A673 (cell line): Measurements from ENCODE around the gene RUNX2. TPM values are rescaled to one million over a fixed set of nuclear protein-coding genes. Genes with fewer than 3 reads are reported as not detected.

Experiments
- BruUV-seq: library from RNA; stranded (reverse); fragments of 400-500 nt; replicated peaks from 2 replicates; lab custom pipeline; 2021; lab: Mats Ljungman, UMichigan
- CTCF ChIA-PET: fragments of 300-600 bp; sonication (Branson Sonifier 250); formaldehyde crosslinking; loops from one replicate; lab custom pipeline; 2022; ENCODE audit warnings: antibody characterized with exemption; lab: Charles Lee
- POLR2A ChIA-PET: fragments of 300-600 bp; sonication (Branson Sonifier 250); formaldehyde crosslinking; loops from one replicate; lab custom pipeline; 2022; ENCODE audit warnings: antibody characterized with exemption; ENCODE audit not compliant: low non-redundant PET; lab: Charles Lee
- DNase-seq: peaks from one replicate; pipeline ENCODE4 v3.0.0-alpha.2; 2015; ENCODE audit warnings: low spot score
- H3K27ac ChIP-seq: fragments of 200-600 bp; sonication (generic); 2 replicates; pipeline ENCODE4 v1.5.1; 2016; ENCODE audit warnings: mixed run types, low read depth, mild to moderate bottlenecking, mixed read lengths, antibody characterized with exemption, low read length; ENCODE audit not compliant: poor library complexity, severe bottlenecking
- H3K27me3 ChIP-seq: fragments of 200-600 bp; sonication (generic); replicated peaks from 2 replicates; pipeline ENCODE4 v1.6.1; 2017; ENCODE audit warnings: mixed run types, low read depth, mild to moderate bottlenecking, mixed read lengths, antibody characterized with exemption, low read length; ENCODE audit not compliant: insufficient read depth, poor library complexity
- H3K36me3 ChIP-seq: fragments of 200-600 bp; sonication (generic); 2 replicates; pipeline ENCODE4 v1.6.1; 2016; ENCODE audit warnings: mixed run types, mild to moderate bottlenecking, mixed read lengths, antibody characterized with exemption, low read length; ENCODE audit not compliant: insufficient read depth, poor library complexity, severe bottlenecking
- H3K4me1 ChIP-seq: fragments of 200-600 bp; sonication (generic); 2 replicates; pipeline ENCODE4 v1.6.1; 2017; ENCODE audit warnings: mixed run types, mild to moderate bottlenecking, mixed read lengths, antibody characterized with exemption, low read length; ENCODE audit not compliant: insufficient read depth, poor library complexity, severe bottlenecking
- H3K4me3 ChIP-seq: fragments of 200-600 bp; sonication (generic); 2 replicates; pipeline ENCODE4 v1.5.1; 2016; ENCODE audit warnings: low read depth, mixed run types, mild to moderate bottlenecking, mixed read lengths, low read length; ENCODE audit not compliant: poor library complexity, severe bottlenecking
- H3K9me3 ChIP-seq: fragments of 200-600 bp; sonication (generic); 2 replicates; pipeline ENCODE4 v1.6.1; 2016; ENCODE audit warnings: mixed run types, low read depth, mild to moderate bottlenecking, mixed read lengths, antibody characterized with exemption, low read length; ENCODE audit not compliant: poor library complexity, severe bottlenecking
- EZH2 ChIP-seq: fragments of 200-600 bp; sonication (generic); IDR thresholded peaks from 2 replicates; pipeline ENCODE4 v1.6.1; 2017; ENCODE audit warnings: borderline replicate concordance, low read depth, mild to moderate bottlenecking, mixed read lengths, antibody characterized with exemption, low read length; ENCODE audit not compliant: poor library complexity, severe bottlenecking
- intact Hi-C: fragments of 100-400 bp; cut with micrococcal nuclease; formaldehyde crosslinking; loops from one replicate; pipeline ENCODE4 v1.10.0; 2022; ENCODE audit not compliant: unreplicated experiment
- total RNA-seq: library from RNA; stranded (reverse); gene quantifications from 2 replicates; pipeline ENCODE4 v1.2.3, GENCODE V29; 2021
- TF ChIP-seq, protein P1 (sequence below): fragments of 300-800, 200-600 bp; sonication (generic); conservative IDR thresholded peaks from 2 replicates; pipeline ENCODE4 v1.5.1; 2017; ENCODE audit warnings: low read depth, mild to moderate bottlenecking, antibody characterized with exemption, low read length, moderate library complexity, mixed read lengths

The RUNX2 gene
- total RNA-seq, 1 experiment from 2014 or later = 4.9 TPM

- CTCF ChIA-PET = no interaction called here
- BruUV-seq = no TSS peak
- POLR2A ChIA-PET = no interaction called here
These were observed 376.1 kb downstream of the RUNX2 start for GRCh38 chr6:45704056-45704800.

GRCh38 chr6:45705137-45705855 is 377.2 kb downstream of the RUNX2 start:
- no peak for DNase-seq
- Histone ChIP-seq H3K27me3 (no peaks in the 10 kb centered on the region), H3K4me1 (no peaks in the 10 kb centered on the region), H3K27ac (no peak overlapping the region), H3K4me3 (no peak overlapping the region), H3K9me3 (no peaks in the 10 kb centered on the region), H3K36me3 (no peaks in the 10 kb centered on the region)
- BruUV-seq = no TSS peak
- TF ChIP-seq, protein P1, sequence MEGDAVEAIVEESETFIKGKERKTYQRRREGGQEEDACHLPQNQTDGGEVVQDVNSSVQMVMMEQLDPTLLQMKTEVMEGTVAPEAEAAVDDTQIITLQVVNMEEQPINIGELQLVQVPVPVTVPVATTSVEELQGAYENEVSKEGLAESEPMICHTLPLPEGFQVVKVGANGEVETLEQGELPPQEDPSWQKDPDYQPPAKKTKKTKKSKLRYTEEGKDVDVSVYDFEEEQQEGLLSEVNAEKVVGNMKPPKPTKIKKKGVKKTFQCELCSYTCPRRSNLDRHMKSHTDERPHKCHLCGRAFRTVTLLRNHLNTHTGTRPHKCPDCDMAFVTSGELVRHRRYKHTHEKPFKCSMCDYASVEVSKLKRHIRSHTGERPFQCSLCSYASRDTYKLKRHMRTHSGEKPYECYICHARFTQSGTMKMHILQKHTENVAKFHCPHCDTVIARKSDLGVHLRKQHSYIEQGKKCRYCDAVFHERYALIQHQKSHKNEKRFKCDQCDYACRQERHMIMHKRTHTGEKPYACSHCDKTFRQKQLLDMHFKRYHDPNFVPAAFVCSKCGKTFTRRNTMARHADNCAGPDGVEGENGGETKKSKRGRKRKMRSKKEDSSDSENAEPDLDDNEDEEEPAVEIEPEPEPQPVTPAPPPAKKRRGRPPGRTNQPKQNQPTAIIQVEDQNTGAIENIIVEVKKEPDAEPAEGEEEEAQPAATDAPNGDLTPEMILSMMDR = no peak
- POLR2A ChIA-PET = no interaction called here
- CTCF ChIA-PET = no interaction called here
- intact Hi-C loops = no loop called here

More at GRCh38 chr6:45704056-45704800, 376.1 kb downstream of the RUNX2 start:
- Histone ChIP-seq H3K27ac (no peak overlapping the region), H3K36me3 (no peaks in the 10 kb centered on the region), H3K9me3 (no peaks in the 10 kb centered on the region), H3K27me3 (no peaks in the 10 kb centered on the region), H3K4me3 (no peak overlapping the region), H3K4me1 (no peaks in the 10 kb centered on the region)
- no peak for DNase-seq
- TF ChIP-seq, protein P1 = no peak
- TF ChIP-seq EZH2 = no peak
- intact Hi-C loops = no loop called here

DNA sequence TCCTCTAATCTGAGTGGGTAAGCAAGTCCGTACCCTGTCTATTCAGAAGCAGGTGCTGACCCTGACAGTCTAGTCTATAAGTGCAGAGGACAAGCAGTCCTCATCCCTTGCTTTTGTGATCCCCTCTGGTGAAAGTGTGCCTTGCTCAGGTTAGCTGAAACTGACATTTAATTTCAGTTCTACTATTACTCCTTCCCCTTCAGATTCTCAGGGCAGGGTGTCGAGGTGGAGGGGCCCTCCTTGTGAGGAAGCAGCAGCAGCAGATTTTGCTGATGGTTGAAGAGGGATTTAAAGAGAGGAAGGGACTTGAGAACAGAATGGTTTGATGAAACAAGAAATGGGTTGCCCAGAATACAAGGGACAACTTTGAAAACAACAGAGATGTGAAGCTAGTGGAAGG is 378.2 kb downstream of the RUNX2 start:
- no TSS peak for BruUV-seq

More for the DNA sequence above, 378.2 kb downstream of the RUNX2 start:
- Histone ChIP-seq H3K9me3 (no peaks in the 10 kb centered on the region), H3K27me3 (no peaks in the 10 kb centered on the region), H3K4me3 (no peak overlapping the region), H3K27ac (no peak overlapping the region), H3K4me1 (no peaks in the 10 kb centered on the region), H3K36me3 (no peaks in the 10 kb centered on the region)
- no peak for TF ChIP-seq EZH2
- TF ChIP-seq, protein P1 = no peak
- ChIA-PET CTCF (no interaction called here), POLR2A (no interaction called here)
- intact Hi-C loops = no loop called here
- no peak for DNase-seq
